ENCODE data around the gene USP30. TPM values are rescaled to one million over a fixed set of nuclear protein-coding genes. Genes with fewer than 3 reads are reported as not detected.

USP30 gene
- total RNA-seq, 4 donors from 2014 or later = 6.4 to 21.2 (median 13.3) TPM

- intact Hi-C loops (cut with DNase I; ENCODE audit: low total_unique reads) = no loop called here
Measured at GRCh38 chr12:109102491-109102890, 50.1 kb downstream of the USP30 start.

GRCh38 chr12:109105176-109105575 lies 52.8 kb downstream of the USP30 start:
- intact Hi-C loops (cut with DNase I; ENCODE audit: low total_unique reads) (no loop called here), in situ Hi-C loops (cut with MboI; ENCODE audit: low sequenced_read_pairs in 4 of 4) (loop anchor here in 1 of 4 donors (25.0 kb wide), 1 partner anchor 418 kb away; no protein-coding TSS in a partner anchor)

More at GRCh38 chr12:109102491-109102890, 50.1 kb downstream of the USP30 start:
- no peak for TF ChIP-seq CTCF (IDR thresholded peaks at IDR 0.05 in 4 of 5, conservative IDR thresholded peaks at IDR 0.05 in 1 of 5)
- no peak for TF ChIP-seq POLR2A (IDR thresholded peaks at IDR 0.05)
- ATAC-seq (no peak), DNase-seq (no peak)
- no peak overlapping the region for H3K4me3 ChIP-seq
- H3K27me3 ChIP-seq = no peaks in the 10 kb centered on the region
- peaks cover 15 to 18% of the 10 kb centered on the region in 2 donors for H3K4me1 ChIP-seq
- in situ Hi-C loops (cut with MboI; ENCODE audit: low sequenced_read_pairs in 4 of 4) = loop anchor here in 1 of 4 donors (25.0 kb wide), 1 partner anchor 415 kb away; no protein-coding TSS in a partner anchor
- no peaks in the 10 kb centered on the region for H3K9me3 ChIP-seq
- H3K36me3 ChIP-seq = peaks cover 0 to 65% of the 10 kb centered on the region in 2 donors
- H3K27ac ChIP-seq = no peak overlapping the region

GRCh38 chr12:109109746-109110350 lies 57.5 kb downstream of the USP30 start:
- intact Hi-C loops (cut with DNase I; ENCODE audit: low total_unique reads) (loop anchor here (5.0 to 10.0 kb wide), 2 partner anchors 52 to 315 kb away; no protein-coding TSS in a partner anchor), in situ Hi-C loops (cut with MboI; ENCODE audit: low sequenced_read_pairs in 4 of 4) (loop anchor here in 1 of 4 donors (25.0 kb wide), 1 partner anchor 423 kb away; no protein-coding TSS in a partner anchor)
- no peak for TF ChIP-seq CTCF (IDR thresholded peaks at IDR 0.05 in 4 of 5, conservative IDR thresholded peaks at IDR 0.05 in 1 of 5)
- no peak for TF ChIP-seq POLR2A (IDR thresholded peaks at IDR 0.05)
- Histone ChIP-seq H3K36me3 (peaks cover 0 to 35% of the 10 kb centered on the region in 2 donors), H3K9me3 (no peaks in the 10 kb centered on the region), H3K4me3 (no peak overlapping the region), H3K27me3 (no peaks in the 10 kb centered on the region), H3K27ac (peak overlapping the region; percentile 93 to 99 (median 97)), H3K4me1 (peaks cover 18 to 32% of the 10 kb centered on the region in 2 donors)
- DNase-seq (no peak), ATAC-seq (no peak)

More at GRCh38 chr12:109105176-109105575, 52.8 kb downstream of the USP30 start:
- H3K9me3 ChIP-seq = no peaks in the 10 kb centered on the region
- H3K27me3 ChIP-seq = no peaks in the 10 kb centered on the region
- H3K27ac ChIP-seq = no peak overlapping the region
- H3K4me1 ChIP-seq = peaks cover 0 to 1% of the 10 kb centered on the region in 2 donors
- DNase-seq (no peak), ATAC-seq (no peak)
- TF ChIP-seq CTCF (IDR thresholded peaks at IDR 0.05 in 4 of 5, conservative IDR thresholded peaks at IDR 0.05 in 1 of 5) = no peak
- no peak for TF ChIP-seq POLR2A (IDR thresholded peaks at IDR 0.05)
- H3K36me3 ChIP-seq = peaks cover 0 to 76% of the 10 kb centered on the region in 2 donors
- no peak overlapping the region for H3K4me3 ChIP-seq

- in situ Hi-C loops (cut with MboI; ENCODE audit: low sequenced_read_pairs in 4 of 4) = loop anchor here in 1 of 4 donors (25.0 kb wide), 1 partner anchor 424 kb away; no protein-coding TSS in a partner anchor
- ATAC-seq = peak; percentile 8 to 22
- intact Hi-C loops (cut with DNase I; ENCODE audit: low total_unique reads) = loop anchor here (5.0 to 10.0 kb wide), 2 partner anchors 51 to 316 kb away; no protein-coding TSS in a partner anchor
Measured at GRCh38 chr12:109110988-109111495, 58.7 kb downstream of the USP30 start.

More at GRCh38 chr12:109110988-109111495, 58.7 kb downstream of the USP30 start:
- Histone ChIP-seq H3K9me3 (no peaks in the 10 kb centered on the region), H3K36me3 (peaks cover 0 to 23% of the 10 kb centered on the region in 2 donors), H3K4me1 (peaks cover 27 to 43% of the 10 kb centered on the region in 2 donors), H3K4me3 (peak overlapping the region; percentile 54 to 60 (median 58)), H3K27ac (peak overlapping the region; percentile 93 to 99 (median 97)), H3K27me3 (no peaks in the 10 kb centered on the region)
- DNase-seq = peak; percentile 76 to 84
- peak; percentile 52 to 66 for TF ChIP-seq POLR2A (IDR thresholded peaks at IDR 0.05)
- peak in 1 of 5 experiments; percentile 13 for TF ChIP-seq CTCF (IDR thresholded peaks at IDR 0.05 in 4 of 5, conservative IDR thresholded peaks at IDR 0.05 in 1 of 5)
